Loucy (cell line): ENCODE results near the gene CPEB3.

Experiments used
- H2AFZ ChIP-seq: fragments of 200-600 bp; sonication (generic); 2 replicates; pipeline ENCODE4 v1.6.0; 2016; ENCODE audit warnings: antibody characterized with exemption, mild to moderate bottlenecking, low read length, moderate library complexity
- H3F3A ChIP-seq: fragments of 200-600 bp; 2 replicates; pipeline ENCODE4 v1.6.0; 2016; ENCODE audit warnings: antibody characterized with exemption, low read depth, mild to moderate bottlenecking
- H3K27me3 ChIP-seq: fragments of 200-600 bp; sonication (generic); 2 replicates; pipeline ENCODE4 v1.6.1; 2014; ENCODE audit warnings: low read length, mild to moderate bottlenecking; ENCODE audit not compliant: insufficient read depth, poor library complexity, severe bottlenecking
- H3K36me3 ChIP-seq: fragments of 200-600 bp; sonication (generic); 2 replicates; pipeline ENCODE4 v1.6.1; 2016; ENCODE audit warnings: low read length; ENCODE audit not compliant: insufficient read depth
- H3K4me1 ChIP-seq: fragments of 200-600 bp; sonication (generic); 2 replicates; pipeline ENCODE4 v1.5.1; 2014; ENCODE audit warnings: low read length, mild to moderate bottlenecking; ENCODE audit not compliant: insufficient read depth, poor library complexity, severe bottlenecking
- H3K4me2 ChIP-seq: fragments of 200-600 bp; sonication (generic); 2 replicates; pipeline ENCODE4 v1.6.0; 2014; ENCODE audit warnings: antibody characterized with exemption, low read length, low read depth, mild to moderate bottlenecking; ENCODE audit not compliant: poor library complexity, severe bottlenecking
- H3K4me3 ChIP-seq: fragments of 200-600 bp; sonication (generic); 2 replicates; pipeline ENCODE4 v1.5.1; 2014; ENCODE audit warnings: low read length, mild to moderate bottlenecking, mixed read lengths; ENCODE audit not compliant: poor library complexity, severe bottlenecking
- H3K79me2 ChIP-seq: fragments of 200-600 bp; sonication (generic); 2 replicates; pipeline ENCODE4 v1.6.1; 2014; ENCODE audit warnings: low read length; ENCODE audit not compliant: insufficient read depth
- H3K9ac ChIP-seq: fragments of 200-600 bp; sonication (generic); 2 replicates; pipeline ENCODE4 v1.6.0; 2014; ENCODE audit warnings: mild to moderate bottlenecking, low read depth, low read length, moderate library complexity; ENCODE audit not compliant: poor library complexity, severe bottlenecking
- H3K9me2 ChIP-seq: fragments of 200-600 bp; sonication (generic); replicated peaks from 2 replicates; pipeline ENCODE4 v1.6.1; 2016; ENCODE audit warnings: low read depth, low read length, mixed read lengths
- H3K9me3 ChIP-seq: fragments of 200-600 bp; sonication (generic); 2 replicates; pipeline ENCODE4 v1.6.1; 2014; ENCODE audit warnings: mild to moderate bottlenecking, antibody characterized with exemption, low read length, low read depth; ENCODE audit not compliant: insufficient read depth
- H4K20me1 ChIP-seq: fragments of 200-600 bp; sonication (generic); 2 replicates; pipeline ENCODE4 v1.6.0; 2014; ENCODE audit warnings: antibody characterized with exemption, low read length, mild to moderate bottlenecking; ENCODE audit not compliant: insufficient read depth, poor library complexity, severe bottlenecking
- CTCF ChIP-seq: fragments of 200-600 bp; sonication (generic); conservative IDR thresholded peaks from 2 replicates; pipeline ENCODE4 v1.5.1; 2014; ENCODE audit warnings: mild to moderate bottlenecking, antibody characterized with exemption, low read length
- EZH2phosphoT487 ChIP-seq: fragments of 200-600 bp; IDR thresholded peaks from 2 replicates; pipeline ENCODE4 v1.6.1; 2018; ENCODE audit warnings: antibody characterized with exemption, mild to moderate bottlenecking, moderate library complexity, borderline replicate concordance

CPEB3 gene

GRCh38 chr10:92125144-92125543, 165.7 kb downstream of the CPEB3 start:
- H2AFZ ChIP-seq, result no peak overlapping the region
- no peak overlapping the region for H3K9ac ChIP-seq
- H3K4me1 ChIP-seq, result no peaks in the 10 kb centered on the region
- H3K4me2 ChIP-seq, result no peak overlapping the region
- TF ChIP-seq EZH2phosphoT487 (no peak), CTCF (no peak)
- no peaks in the 10 kb centered on the region for H3K9me3 ChIP-seq
- no peak overlapping the region for H3K4me3 ChIP-seq
- no peaks in the 10 kb centered on the region for H3K27me3 ChIP-seq
- H3F3A ChIP-seq, result no peaks in the 10 kb centered on the region
- H3K79me2 ChIP-seq, result no peaks in the 10 kb centered on the region
- no peaks in the 10 kb centered on the region for H4K20me1 ChIP-seq
- H3K9me2 ChIP-seq, result no peaks in the 10 kb centered on the region
- H3K36me3 ChIP-seq, result no peaks in the 10 kb centered on the region

DNA sequence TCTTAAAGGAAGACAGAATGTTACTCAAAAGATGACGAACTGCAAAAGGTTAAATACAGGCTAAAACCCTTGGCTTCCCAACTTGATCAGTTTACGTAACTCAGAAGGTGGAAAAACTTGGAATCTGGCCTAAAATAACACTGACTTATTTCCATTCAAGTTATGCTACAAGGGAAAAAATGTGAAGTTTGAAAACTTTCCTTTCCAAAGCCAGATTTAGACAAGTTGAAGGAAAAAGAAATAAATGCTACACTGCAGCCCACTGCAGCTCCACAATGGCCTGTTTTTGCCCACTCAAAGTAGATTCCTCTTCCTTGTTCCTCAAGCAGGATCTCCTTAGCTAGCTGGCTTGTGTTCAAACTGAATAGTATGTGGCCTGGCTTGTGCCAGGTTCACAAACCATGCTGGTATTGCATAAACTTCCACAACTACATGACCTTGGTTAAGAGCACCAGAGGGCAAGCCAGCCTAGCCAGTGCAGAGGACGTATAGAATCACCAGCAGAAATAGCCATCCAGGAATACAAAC, 166.2 kb downstream of the CPEB3 start:
- Histone ChIP-seq H3K4me1 (no peaks in the 10 kb centered on the region), H3K9me2 (no peaks in the 10 kb centered on the region), H3K9me3 (no peaks in the 10 kb centered on the region), H3F3A (no peaks in the 10 kb centered on the region), H3K4me3 (no peak overlapping the region), H3K9ac (no peak overlapping the region), H3K4me2 (no peak overlapping the region), H2AFZ (no peak overlapping the region), H3K27me3 (no peaks in the 10 kb centered on the region), H3K79me2 (no peaks in the 10 kb centered on the region), H4K20me1 (no peaks in the 10 kb centered on the region), H3K36me3 (no peaks in the 10 kb centered on the region)
- TF ChIP-seq CTCF (no peak), EZH2phosphoT487 (no peak)

- no peak overlapping the region for H3K4me2 ChIP-seq
Measured at GRCh38 chr10:92124020-92124419, 166.9 kb downstream of the CPEB3 start.

More at GRCh38 chr10:92124020-92124419, 166.9 kb downstream of the CPEB3 start:
- Histone ChIP-seq H4K20me1 (no peaks in the 10 kb centered on the region), H3K9me2 (no peaks in the 10 kb centered on the region), H3K9ac (no peak overlapping the region), H3K9me3 (no peaks in the 10 kb centered on the region), H3K27me3 (no peaks in the 10 kb centered on the region), H3K4me1 (no peaks in the 10 kb centered on the region), H2AFZ (no peak overlapping the region), H3K4me3 (no peak overlapping the region), H3F3A (no peaks in the 10 kb centered on the region), H3K79me2 (no peaks in the 10 kb centered on the region), H3K36me3 (no peaks in the 10 kb centered on the region)
- no peak for TF ChIP-seq CTCF
